Measurements from ENCODE around the gene POTEE.
"Not testable (repeated sequence)": the region's sequence is repeated elsewhere in the genome, so short reads cannot be mapped to it uniquely, and the experiment has no call there.

Gene POTEE

GRCh38 chr2:131209030-131209772, at the start of gene POTEE:
Gene POTEE (plus strand): TSS chr2:131209536. CDS start chr2:131218403, 8,867 bp downstream.
- DNase-seq = not testable (repeated sequence)

GRCh38 chr2:131165562-131165961, 43.8 kb upstream of the POTEE start:
- DNase-seq = not testable (repeated sequence)

GRCh38 chr2:131168538-131168937, 40.8 kb upstream of the POTEE start:
- DNase-seq = no peak

GRCh38 chr2:131178050-131178449, 31.3 kb upstream of the POTEE start:
- DNase-seq = not testable (repeated sequence)

GRCh38 chr2:131178721-131179418, 30.5 kb upstream of the POTEE start:
- not testable (repeated sequence) for DNase-seq

- not testable (repeated sequence) for DNase-seq
These were observed 27.9 kb upstream of the POTEE start for GRCh38 chr2:131181451-131181850.

- DNase-seq = not testable (repeated sequence)
These were observed 15.9 kb upstream of the POTEE start for GRCh38 chr2:131193421-131193820.

GRCh38 chr2:131196186-131196585, 13.2 kb upstream of the POTEE start:
- not testable (repeated sequence) for DNase-seq

- DNase-seq = no peak
These were observed 8.2 kb upstream of the POTEE start for GRCh38 chr2:131201098-131201497.

- not testable (repeated sequence) for DNase-seq
These were observed 1.5 kb upstream of the POTEE start for GRCh38 chr2:131207839-131208238.

GRCh38 chr2:131209773-131210104, 403 bp downstream of the POTEE start:
- DNase-seq = not testable (repeated sequence)

GRCh38 chr2:131210434-131211211, 1.3 kb downstream of the POTEE start:
- DNase-seq = not testable (repeated sequence)

- DNase-seq = not testable (repeated sequence)
These were observed 8.1 kb downstream of the POTEE start for GRCh38 chr2:131217238-131217986.

- not testable (repeated sequence) for DNase-seq
These were observed 26.5 kb downstream of the POTEE start for GRCh38 chr2:131235543-131236449.

All from activated naive CD4-positive, alpha-beta T cell treated with Interleukin-2 at 50 U/mL for 16 hours (primary cell).